Skeletal muscle satellite cell (primary cell): Measurements from ENCODE around the gene NOX1.

Experiments
- H3K27me3 ChIP-seq: 2 replicates; pipeline ENCODE4 v1.7.0; 2013; ENCODE audit warnings: low read length; ENCODE audit not compliant: control insufficient read depth, insufficient read depth
- H3K36me3 ChIP-seq: 2 replicates; pipeline ENCODE4 v1.7.0; 2013; ENCODE audit warnings: mild to moderate bottlenecking, control low read depth, low read length; ENCODE audit not compliant: insufficient read depth
- H3K4me1 ChIP-seq: 2 replicates; pipeline ENCODE4 v1.7.0; 2013; ENCODE audit warnings: low read length; ENCODE audit not compliant: control insufficient read depth, insufficient read depth
- H3K4me2 ChIP-seq: 2 replicates; pipeline ENCODE4 v1.7.0; 2013; ENCODE audit warnings: mild to moderate bottlenecking, low read length
- H3K4me3 ChIP-seq: 2 replicates; pipeline ENCODE4 v1.7.0; 2013; ENCODE audit warnings: low read length
- H3K9ac ChIP-seq: 2 replicates; pipeline ENCODE4 v1.7.0; 2013; ENCODE audit warnings: mild to moderate bottlenecking, low read depth, low read length, moderate library complexity
- H3K9me3 ChIP-seq: replicated peaks from 2 replicates; pipeline ENCODE4 v1.7.0; 2013; ENCODE audit warnings: mild to moderate bottlenecking, control low read depth, low read length

The NOX1 gene

DNA sequence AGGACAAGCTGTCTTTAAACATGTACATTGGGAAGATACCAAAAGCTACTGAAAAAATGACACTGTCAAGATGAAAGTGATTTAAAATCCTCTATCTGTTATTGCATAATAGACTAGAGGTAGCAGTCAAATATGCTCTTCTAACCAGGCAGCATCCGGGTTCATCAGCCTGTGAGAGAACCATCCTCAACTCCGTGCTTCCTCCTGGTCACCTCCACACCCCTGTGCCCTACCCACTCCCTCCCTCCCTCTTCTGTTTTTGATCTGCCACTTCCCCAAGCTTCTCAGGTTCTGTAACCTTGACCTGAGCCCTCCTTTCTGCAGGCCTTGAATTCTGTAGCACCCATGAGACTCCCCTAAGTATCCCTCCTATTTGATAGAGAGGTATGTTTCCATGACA lies 5.9 kb downstream of the NOX1 start:
- peaks cover 6% of the 10 kb centered on the region for H3K4me1 ChIP-seq
- no peaks in the 10 kb centered on the region for H3K36me3 ChIP-seq
- H3K27me3 ChIP-seq = peaks cover 2% of the 10 kb centered on the region
- H3K9ac ChIP-seq = no peak overlapping the region
- no peak overlapping the region for H3K4me3 ChIP-seq
- no peak overlapping the region for H3K4me2 ChIP-seq
- H3K9me3 ChIP-seq = no peaks in the 10 kb centered on the region

DNA sequence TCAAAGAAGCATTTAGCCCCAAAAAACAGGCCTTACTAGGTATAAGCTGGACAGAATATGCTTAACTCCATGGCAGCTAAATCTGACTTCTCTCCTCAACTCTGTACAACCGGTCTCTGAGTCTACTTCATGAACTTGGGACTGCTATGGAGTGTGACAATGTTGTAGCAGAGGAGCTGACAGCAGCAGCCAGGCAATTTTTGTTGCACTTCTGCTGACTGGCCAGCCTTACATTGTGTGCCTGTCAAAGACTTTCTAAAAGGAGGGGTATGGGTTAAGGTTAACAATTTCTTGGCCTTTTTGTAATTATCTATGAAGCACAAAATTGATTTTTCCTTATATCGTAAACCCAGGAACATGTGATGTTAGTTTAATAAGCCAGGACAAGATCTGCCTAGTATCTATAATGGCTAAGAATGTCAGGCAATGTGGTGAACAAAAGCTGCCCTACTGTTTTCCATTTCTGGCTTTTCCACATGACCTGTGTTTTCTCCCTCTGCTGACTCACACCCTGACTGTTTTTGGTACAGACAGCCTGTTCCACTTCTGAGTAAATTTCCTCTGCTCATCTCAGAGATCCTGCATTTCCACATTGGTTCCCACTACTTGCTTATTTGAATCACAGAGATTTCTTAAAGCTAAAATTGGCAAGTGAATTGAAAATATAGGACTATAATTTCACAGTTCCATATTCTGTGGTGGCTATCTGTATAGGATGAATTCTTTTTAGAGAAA lies 9.3 kb downstream of the NOX1 start:
- Histone ChIP-seq H3K4me2 (no peak overlapping the region), H3K36me3 (no peaks in the 10 kb centered on the region), H3K27me3 (peaks cover 8% of the 10 kb centered on the region), H3K4me1 (peaks cover 6% of the 10 kb centered on the region), H3K9me3 (no peaks in the 10 kb centered on the region), H3K4me3 (no peak overlapping the region), H3K9ac (no peak overlapping the region)

DNA sequence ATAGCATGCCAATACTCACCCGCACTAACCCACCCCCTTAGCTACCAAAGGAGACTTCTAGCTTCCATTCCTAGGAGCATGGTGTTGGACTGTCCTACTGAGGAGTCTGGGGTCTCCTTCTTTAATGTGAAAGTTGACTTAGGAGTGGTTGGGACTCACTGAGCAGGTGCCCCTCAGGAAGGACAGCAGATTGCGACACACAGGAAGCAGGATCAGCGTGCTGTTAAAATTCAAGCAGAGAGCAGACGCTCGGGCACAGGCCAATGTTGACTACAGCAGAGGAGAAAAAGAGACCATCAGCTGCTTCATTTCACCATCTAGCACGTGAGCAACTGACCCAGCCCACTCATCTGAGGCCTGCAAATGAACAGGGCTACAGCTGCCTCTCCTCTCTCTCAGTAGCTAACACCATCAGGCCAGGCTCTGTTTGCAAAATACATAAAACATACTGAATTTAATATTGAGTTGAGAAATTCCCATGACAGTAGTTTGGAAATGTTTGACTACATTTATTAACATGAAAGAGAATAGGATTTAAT lies 10.8 kb downstream of the NOX1 start:
- no peak overlapping the region for H3K9ac ChIP-seq
- H3K4me3 ChIP-seq = no peak overlapping the region
- peaks cover 11% of the 10 kb centered on the region for H3K27me3 ChIP-seq
- peaks cover 6% of the 10 kb centered on the region for H3K4me1 ChIP-seq
- no peaks in the 10 kb centered on the region for H3K9me3 ChIP-seq
- no peak overlapping the region for H3K4me2 ChIP-seq
- no peaks in the 10 kb centered on the region for H3K36me3 ChIP-seq

DNA sequence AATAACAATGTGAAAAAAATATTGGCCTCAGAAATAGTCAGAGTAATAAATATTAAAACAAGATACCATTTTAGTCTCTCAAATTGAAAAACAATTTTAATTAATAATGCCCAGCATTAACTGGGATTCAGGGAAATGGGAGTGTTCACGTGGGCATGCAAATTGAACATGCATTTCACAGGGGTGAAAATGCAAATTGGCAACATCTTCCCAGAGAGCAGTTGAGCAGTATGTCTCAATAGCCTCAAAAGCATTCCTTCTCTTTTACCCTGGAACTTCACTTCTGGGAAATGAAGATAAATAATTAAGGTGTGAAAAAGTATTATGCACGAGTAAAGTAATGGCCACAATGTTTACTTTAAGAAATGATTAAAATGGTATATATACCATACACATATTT lies 21.3 kb downstream of the NOX1 start:
- no peak overlapping the region for H3K9ac ChIP-seq
- H3K4me1 ChIP-seq = no peaks in the 10 kb centered on the region
- H3K27me3 ChIP-seq = peaks cover 2% of the 10 kb centered on the region

DNA sequence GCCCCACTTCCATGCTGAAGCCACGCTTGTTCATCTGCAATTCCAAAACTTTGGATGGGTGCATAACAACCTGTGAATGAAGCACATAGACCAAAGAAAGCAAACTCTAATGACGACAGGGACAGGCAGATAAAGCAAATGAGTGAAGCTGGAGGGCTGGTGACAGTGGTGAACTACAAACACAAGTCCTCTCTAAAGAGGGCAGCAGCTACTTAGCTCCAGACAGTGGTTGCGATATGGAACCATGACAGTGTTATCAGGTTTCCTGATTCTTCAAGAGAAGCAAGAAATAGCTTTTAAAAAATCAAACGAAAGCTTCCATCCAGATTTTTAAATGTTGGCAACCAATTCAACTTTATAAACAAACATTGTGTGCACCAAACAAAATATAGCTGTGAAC lies 23.8 kb downstream of the NOX1 start:
- Histone ChIP-seq H3K9ac (no peak overlapping the region), H3K9me3 (no peaks in the 10 kb centered on the region), H3K36me3 (no peaks in the 10 kb centered on the region), H3K4me2 (no peak overlapping the region), H3K27me3 (peaks cover 3% of the 10 kb centered on the region), H3K4me1 (no peaks in the 10 kb centered on the region), H3K4me3 (no peak overlapping the region)

More for the DNA sequence above, 21.3 kb downstream of the NOX1 start:
- H3K4me3 ChIP-seq = no peak overlapping the region
- no peak overlapping the region for H3K4me2 ChIP-seq
- H3K9me3 ChIP-seq = no peaks in the 10 kb centered on the region
- H3K36me3 ChIP-seq = no peaks in the 10 kb centered on the region

DNA sequence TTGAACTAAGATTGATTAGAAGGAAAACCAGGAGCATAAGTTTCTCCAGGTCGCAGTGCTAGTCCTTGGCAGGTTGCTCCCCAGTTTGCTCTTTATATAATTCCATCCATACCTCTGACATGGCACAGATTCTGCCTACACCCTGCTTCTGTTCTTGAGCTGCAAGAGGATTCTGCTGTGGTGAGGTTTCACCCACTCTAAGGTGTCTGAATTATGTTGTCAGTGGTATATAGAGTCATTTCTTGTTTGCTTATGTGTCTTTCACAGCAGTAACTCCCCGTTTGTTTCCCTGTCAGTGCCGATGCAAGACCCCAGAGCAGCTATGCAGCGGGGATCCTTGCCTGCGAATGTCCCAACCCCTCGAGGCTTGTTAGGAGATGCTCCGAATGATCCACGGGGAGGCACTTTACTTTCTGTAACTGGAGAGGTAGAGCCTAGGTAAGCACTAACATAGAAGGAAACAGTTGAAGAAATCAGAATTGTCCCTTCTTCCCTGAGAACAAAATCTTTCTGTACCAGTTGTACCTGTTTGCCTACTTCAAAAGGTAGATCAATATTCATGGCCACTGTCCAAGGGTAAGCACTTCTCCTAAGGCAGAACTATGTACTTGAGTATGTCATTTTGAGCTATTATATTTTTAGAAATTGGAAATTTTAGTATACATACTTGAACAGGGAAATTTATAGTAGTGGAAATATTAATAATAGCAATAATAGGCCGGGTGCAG lies 42.8 kb downstream of the NOX1 start:
- no peaks in the 10 kb centered on the region for H3K4me1 ChIP-seq
- no peaks in the 10 kb centered on the region for H3K27me3 ChIP-seq
- no peaks in the 10 kb centered on the region for H3K9me3 ChIP-seq
- no peak overlapping the region for H3K9ac ChIP-seq
- H3K36me3 ChIP-seq = peaks cover 34% of the 10 kb centered on the region
- H3K4me2 ChIP-seq = no peak overlapping the region
- H3K4me3 ChIP-seq = no peak overlapping the region

DNA sequence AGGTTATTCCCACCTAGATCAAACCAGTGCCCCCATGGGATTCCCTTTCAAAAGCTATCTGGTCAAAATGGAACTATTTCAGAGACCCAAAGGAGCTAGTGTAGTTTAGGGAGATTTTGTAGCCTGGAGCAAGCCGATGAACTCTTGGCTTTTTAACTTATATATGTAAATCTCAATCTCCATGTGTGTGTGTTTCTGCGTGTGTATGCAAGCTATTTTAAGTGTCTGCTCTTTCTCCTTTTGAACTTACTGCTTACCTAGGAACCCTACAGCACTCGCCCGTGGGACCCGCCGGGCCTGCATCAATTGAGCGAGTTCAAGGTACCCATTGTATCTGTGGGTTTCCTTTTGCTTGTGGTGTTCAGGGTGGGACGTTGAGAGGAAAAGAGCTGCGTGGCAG lies 43.6 kb downstream of the NOX1 start:
- Histone ChIP-seq H3K36me3 (peaks cover 34% of the 10 kb centered on the region), H3K9ac (no peak overlapping the region), H3K4me3 (no peak overlapping the region), H3K4me2 (no peak overlapping the region), H3K9me3 (no peaks in the 10 kb centered on the region), H3K27me3 (no peaks in the 10 kb centered on the region), H3K4me1 (no peaks in the 10 kb centered on the region)

DNA sequence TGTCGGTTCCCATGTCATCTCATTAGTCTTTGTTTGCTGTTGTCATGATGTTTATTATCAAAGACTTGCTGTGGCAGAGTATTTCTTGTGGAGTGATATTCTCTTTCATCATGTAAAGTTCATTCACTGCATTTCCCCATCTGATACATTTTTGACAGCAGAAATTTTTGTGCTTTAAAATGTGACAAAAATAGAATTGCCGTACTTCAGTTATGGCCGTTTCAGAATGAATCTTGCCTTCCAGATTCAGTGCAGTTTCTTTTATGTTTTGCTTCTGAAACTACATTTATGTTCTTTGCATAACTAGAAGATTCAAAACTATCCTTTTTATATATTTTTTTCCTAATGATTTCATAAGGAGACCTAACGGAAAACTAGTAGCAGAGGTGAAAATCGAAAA lies 44.0 kb downstream of the NOX1 start:
- no peaks in the 10 kb centered on the region for H3K9me3 ChIP-seq
- no peaks in the 10 kb centered on the region for H3K27me3 ChIP-seq
- no peak overlapping the region for H3K4me2 ChIP-seq
- H3K4me1 ChIP-seq = no peaks in the 10 kb centered on the region
- no peak overlapping the region for H3K9ac ChIP-seq
- H3K4me3 ChIP-seq = no peak overlapping the region
- H3K36me3 ChIP-seq = peaks cover 34% of the 10 kb centered on the region

DNA sequence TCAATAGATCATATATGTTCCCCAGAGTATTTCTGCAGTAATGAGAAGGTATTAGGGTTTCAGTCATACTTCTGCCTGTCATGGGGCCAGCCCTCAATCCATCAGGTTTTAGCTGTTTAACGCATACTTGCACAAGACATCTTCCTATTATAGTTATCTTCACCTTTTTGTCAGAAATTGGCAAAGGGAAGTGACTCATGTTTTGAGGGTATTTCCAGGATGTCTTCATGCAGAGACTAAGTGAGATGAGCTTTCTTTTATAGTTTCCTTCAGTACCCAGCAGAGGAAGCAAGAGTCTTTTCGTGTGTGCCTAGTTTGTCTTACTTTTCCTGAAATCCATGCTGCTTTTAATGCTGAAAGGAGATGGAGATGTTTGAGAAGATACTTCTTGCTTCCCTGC lies 44.4 kb downstream of the NOX1 start:
- Histone ChIP-seq H3K9me3 (no peaks in the 10 kb centered on the region), H3K27me3 (no peaks in the 10 kb centered on the region), H3K4me2 (no peak overlapping the region), H3K9ac (no peak overlapping the region), H3K36me3 (peaks cover 34% of the 10 kb centered on the region), H3K4me1 (no peaks in the 10 kb centered on the region), H3K4me3 (no peak overlapping the region)

DNA sequence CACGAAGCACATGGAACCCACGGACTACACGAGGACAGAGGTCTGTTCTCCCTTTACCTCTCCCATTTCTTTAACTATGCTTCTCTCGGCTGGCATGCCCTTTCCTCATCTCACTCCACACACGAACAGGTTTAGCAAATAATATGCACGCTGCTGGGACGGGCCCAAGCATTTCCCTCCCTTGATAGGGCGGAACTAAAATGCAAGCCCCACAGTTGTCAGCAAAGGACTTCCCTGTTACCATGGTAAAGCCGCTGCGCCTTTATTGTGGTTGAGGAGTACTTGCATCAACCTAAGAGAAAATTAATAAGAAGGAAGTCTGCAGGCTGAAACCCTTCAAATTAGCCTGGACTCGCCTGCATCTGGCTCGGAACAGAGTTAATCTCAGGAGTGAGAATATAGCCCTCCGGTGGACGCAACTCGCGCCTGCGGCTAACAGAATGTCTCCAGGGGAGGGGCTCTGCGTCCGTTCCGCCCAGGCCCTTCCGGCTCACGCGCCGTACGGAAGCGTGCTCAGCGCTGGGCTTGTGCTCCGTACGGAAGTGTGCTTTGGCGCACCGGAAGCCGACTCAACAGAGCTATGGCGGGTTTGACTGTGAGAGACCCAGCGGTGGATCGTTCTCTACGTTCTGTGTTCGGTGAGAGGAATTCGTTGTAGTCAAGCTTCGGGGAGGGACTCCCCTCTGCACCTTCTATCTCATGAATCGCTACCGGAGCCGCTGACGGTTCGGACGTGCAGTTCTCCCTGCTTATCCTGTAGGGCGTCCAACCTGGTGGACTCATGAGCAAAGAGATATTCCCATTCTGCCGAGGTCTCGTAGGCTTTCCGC lies 54.1 kb downstream of the NOX1 start, which contains the start of gene CSTF2:
Gene CSTF2 (plus strand): TSS at position 555 of the 830 bp plus-strand sequence. CDS start 26 bp downstream, at position 581.
- H3K4me1 ChIP-seq = no peaks in the 10 kb centered on the region
- no peaks in the 10 kb centered on the region for H3K9me3 ChIP-seq
- peak within 1 kb of the TSS; percentile 84 for H3K9ac ChIP-seq
- peak within 1 kb of the TSS; percentile 93 for H3K4me2 ChIP-seq
- no peaks in the 10 kb centered on the region for H3K36me3 ChIP-seq
- H3K4me3 ChIP-seq = peak within 1 kb of the TSS; percentile 96
- peaks cover 23% of the 10 kb centered on the region for H3K27me3 ChIP-seq

DNA sequence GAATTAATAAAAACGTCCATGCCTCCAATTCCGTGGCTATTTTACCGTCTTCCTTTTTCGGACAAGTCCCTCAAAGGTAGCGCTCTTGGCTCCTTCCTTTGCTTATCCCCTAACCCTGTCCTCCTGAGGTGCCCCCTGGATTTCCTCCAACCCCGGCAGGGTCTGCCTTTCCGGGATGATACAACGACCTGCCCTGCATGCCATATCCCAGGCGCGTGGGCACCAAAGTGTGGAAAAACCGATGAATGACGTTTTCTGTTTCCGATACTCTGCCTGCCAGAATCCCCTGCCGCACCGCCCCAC lies 54.7 kb downstream of the NOX1 start:
- H3K9ac ChIP-seq = peak overlapping the region; percentile 84

More for the DNA sequence above, 54.7 kb downstream of the NOX1 start:
- no peaks in the 10 kb centered on the region for H3K4me1 ChIP-seq
- H3K27me3 ChIP-seq = peaks cover 23% of the 10 kb centered on the region
- peak overlapping the region; percentile 96 for H3K4me3 ChIP-seq
- no peaks in the 10 kb centered on the region for H3K9me3 ChIP-seq
- peak overlapping the region; percentile 93 for H3K4me2 ChIP-seq
- H3K36me3 ChIP-seq = no peaks in the 10 kb centered on the region
